Cardiac muscle cell (in vitro differentiated cells and primary cell): ENCODE measurements around the gene SMARCAD1. TPM values are rescaled to one million over a fixed set of nuclear protein-coding genes. Genes with fewer than 3 reads are reported as not detected.

Source experiments
- DNase-seq, 2 donors: peaks; one replicate each; pipeline versions ENCODE4 v3.0.0 to v3.0.0-alpha.2; 2010 to 2017; ENCODE audit warnings: low read depth in 1 of 2, low spot score in 1 of 2
- H3K27ac ChIP-seq: fragments of 200-600 bp; sonication (generic); 2 replicates; pipeline ENCODE4 v1.5.1; 2016
- H3K27me3 ChIP-seq: fragments of 200-600 bp; sonication (generic); 2 replicates; pipeline ENCODE4 v1.6.0; 2016; ENCODE audit warnings: control low read depth
- H3K36me3 ChIP-seq: fragments of 200-600 bp; sonication (generic); 2 replicates; pipeline ENCODE4 v1.5.1; 2016; ENCODE audit warnings: control low read depth
- H3K4me1 ChIP-seq: fragments of 200-600 bp; sonication (generic); 2 replicates; pipeline ENCODE4 v1.8.1; 2017; ENCODE audit warnings: low read depth, mild to moderate bottlenecking, mixed run types
- H3K4me3 ChIP-seq: fragments of 200-600 bp; sonication (generic); 2 replicates; pipeline ENCODE4 v1.5.1; 2016; ENCODE audit warnings: mild to moderate bottlenecking
- H3K9me3 ChIP-seq: fragments of 200-600 bp; sonication (generic); 2 replicates; pipeline ENCODE4 v1.5.1; 2017; ENCODE audit warnings: low read depth, mild to moderate bottlenecking, control low read depth
- polyA plus RNA-seq: library from polyadenylated mRNA; unstranded; fragments of >200 nt; fragmentation: Nextera tagmentation; extraction: Ambion mirVana; gene quantifications from 2 replicates; pipeline ENCODE4 v1.2.1, GENCODE V29; 2016
- total RNA-seq: library from RNA; depleted of rRNA; stranded (reverse); fragments of >200 nt; gene quantifications from 2 replicates; pipeline ENCODE4 v1.2.3, GENCODE V29; 2016
- TF ChIP-seq, protein P1 (sequence below): IDR thresholded peaks from 2 replicates; pipeline ENCODE4 v1.5.1; 2012; ENCODE audit warnings: low read depth, mild to moderate bottlenecking, low read length

The SMARCAD1 gene
- total and polyA plus RNA-seq, 2 experiments from 2014 or later: 19.4 to 20.6 TPM

DNA sequence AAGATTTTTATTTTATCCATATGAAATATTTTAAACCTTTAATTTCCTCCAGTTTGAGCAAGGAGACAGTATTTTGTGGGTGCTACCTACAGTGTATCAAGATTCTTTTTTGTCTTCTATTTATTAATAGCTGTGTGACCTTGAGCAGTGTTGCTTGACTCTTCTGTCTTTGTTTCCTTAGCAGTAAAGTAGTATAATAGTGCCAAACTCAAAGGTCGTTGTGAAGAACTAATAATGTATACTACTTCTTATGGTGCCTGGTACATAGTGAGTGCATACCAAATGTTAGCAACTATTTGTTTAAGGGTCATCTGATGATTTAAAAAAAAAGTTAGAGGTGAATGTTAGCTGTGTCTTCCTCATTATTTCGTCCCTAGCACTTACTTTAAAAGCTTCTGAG lies 30.5 kb downstream of the SMARCAD1 start:
- H3K36me3 ChIP-seq: peaks cover 29% of the 10 kb centered on the region
- no peak for DNase-seq
- no peak overlapping the region for H3K4me3 ChIP-seq
- no peaks in the 10 kb centered on the region for H3K27me3 ChIP-seq
- no peaks in the 10 kb centered on the region for H3K9me3 ChIP-seq
- H3K27ac ChIP-seq: no peak overlapping the region
- TF ChIP-seq, protein P1, sequence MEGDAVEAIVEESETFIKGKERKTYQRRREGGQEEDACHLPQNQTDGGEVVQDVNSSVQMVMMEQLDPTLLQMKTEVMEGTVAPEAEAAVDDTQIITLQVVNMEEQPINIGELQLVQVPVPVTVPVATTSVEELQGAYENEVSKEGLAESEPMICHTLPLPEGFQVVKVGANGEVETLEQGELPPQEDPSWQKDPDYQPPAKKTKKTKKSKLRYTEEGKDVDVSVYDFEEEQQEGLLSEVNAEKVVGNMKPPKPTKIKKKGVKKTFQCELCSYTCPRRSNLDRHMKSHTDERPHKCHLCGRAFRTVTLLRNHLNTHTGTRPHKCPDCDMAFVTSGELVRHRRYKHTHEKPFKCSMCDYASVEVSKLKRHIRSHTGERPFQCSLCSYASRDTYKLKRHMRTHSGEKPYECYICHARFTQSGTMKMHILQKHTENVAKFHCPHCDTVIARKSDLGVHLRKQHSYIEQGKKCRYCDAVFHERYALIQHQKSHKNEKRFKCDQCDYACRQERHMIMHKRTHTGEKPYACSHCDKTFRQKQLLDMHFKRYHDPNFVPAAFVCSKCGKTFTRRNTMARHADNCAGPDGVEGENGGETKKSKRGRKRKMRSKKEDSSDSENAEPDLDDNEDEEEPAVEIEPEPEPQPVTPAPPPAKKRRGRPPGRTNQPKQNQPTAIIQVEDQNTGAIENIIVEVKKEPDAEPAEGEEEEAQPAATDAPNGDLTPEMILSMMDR: no peak
- peaks cover 14% of the 10 kb centered on the region for H3K4me1 ChIP-seq

DNA sequence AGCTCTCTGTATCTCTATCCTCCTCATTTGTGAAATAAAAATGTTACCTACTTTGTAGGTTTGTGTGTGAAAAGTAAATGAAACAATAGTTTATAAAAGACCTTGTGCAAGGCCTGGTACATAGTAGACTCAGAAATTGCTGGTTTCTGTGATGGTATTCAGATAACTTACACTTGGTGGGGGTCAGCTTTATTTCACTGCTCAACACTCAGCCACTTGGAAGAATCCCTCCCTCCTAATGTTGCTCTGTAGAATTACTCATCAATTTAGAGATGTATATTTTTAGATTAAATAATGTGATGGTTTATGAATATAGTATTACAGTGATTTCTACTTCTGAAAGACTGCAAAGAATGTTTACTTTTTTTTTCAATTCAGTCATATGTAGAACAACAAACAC lies 32.7 kb downstream of the SMARCAD1 start:
- Histone ChIP-seq H3K36me3 (peaks cover 35% of the 10 kb centered on the region), H3K4me1 (peaks cover 32% of the 10 kb centered on the region), H3K27ac (no peak overlapping the region), H3K4me3 (no peak overlapping the region), H3K9me3 (no peaks in the 10 kb centered on the region), H3K27me3 (no peaks in the 10 kb centered on the region)
- TF ChIP-seq, protein P1: no peak
- DNase-seq: no peak

DNA sequence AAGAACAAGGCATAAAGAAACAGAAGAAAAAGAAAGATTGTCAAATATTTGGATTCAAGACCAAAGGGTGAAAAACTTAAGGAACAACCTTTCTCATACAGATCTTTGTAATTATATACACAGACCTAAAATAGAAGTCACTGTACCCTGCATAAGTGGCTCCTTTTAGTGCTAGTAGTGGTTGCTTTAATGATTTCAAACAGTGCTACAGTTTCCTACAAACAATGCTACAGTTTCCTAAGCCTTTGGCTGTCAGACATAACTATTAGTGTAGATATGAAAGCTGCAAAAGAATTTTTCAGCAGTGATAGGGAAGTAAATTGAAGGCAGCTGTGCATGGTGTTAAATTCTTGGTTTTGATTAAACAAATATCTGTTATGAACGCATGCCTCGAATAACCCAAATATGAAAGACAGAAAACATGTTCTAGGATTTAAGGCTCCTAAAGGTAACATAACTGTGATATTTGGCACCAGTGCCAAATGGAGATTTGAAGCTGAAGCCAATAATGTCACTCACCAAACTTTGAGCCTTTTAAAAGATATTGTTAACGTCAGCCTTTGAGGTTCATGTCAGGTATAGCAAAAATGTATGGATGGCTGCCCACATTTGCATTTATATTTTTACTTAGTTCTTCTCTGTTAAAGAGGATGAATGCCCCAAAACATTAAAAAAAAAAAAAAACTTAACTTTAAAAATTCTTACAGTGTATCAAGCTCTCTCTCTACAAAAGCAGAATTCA lies 36.6 kb downstream of the SMARCAD1 start:
- H3K36me3 ChIP-seq: peaks cover 21% of the 10 kb centered on the region
- no peak for DNase-seq
- peak overlapping the region; percentile 63 for H3K27ac ChIP-seq
- H3K4me3 ChIP-seq: no peak overlapping the region
- H3K9me3 ChIP-seq: no peaks in the 10 kb centered on the region
- no peaks in the 10 kb centered on the region for H3K27me3 ChIP-seq
- H3K4me1 ChIP-seq: peaks cover 18% of the 10 kb centered on the region
- TF ChIP-seq, protein P1: no peak

DNA sequence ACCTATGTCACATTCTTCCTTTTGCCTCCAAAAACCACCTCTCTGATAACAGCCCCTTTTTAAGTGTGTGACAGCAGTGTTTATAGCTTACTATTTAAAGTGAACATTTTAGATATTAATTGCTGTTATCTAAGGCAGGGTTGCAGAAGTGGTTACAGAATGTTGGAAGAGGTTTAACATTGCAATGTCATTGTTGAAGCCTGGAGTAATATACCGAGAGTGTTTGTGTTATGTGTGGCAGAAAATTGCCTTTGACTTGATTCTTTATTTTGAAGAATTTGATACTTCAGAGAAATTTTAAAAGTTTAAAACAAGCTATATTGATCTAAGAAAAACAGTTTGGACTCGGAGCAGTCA lies 37.1 kb downstream of the SMARCAD1 start:
- peaks cover 24% of the 10 kb centered on the region for H3K36me3 ChIP-seq
- no peak overlapping the region for H3K4me3 ChIP-seq
- peaks cover 18% of the 10 kb centered on the region for H3K4me1 ChIP-seq
- DNase-seq: no peak
- TF ChIP-seq, protein P1: no peak
- no peaks in the 10 kb centered on the region for H3K9me3 ChIP-seq
- peak overlapping the region; percentile 43 for H3K27ac ChIP-seq
- no peaks in the 10 kb centered on the region for H3K27me3 ChIP-seq

DNA sequence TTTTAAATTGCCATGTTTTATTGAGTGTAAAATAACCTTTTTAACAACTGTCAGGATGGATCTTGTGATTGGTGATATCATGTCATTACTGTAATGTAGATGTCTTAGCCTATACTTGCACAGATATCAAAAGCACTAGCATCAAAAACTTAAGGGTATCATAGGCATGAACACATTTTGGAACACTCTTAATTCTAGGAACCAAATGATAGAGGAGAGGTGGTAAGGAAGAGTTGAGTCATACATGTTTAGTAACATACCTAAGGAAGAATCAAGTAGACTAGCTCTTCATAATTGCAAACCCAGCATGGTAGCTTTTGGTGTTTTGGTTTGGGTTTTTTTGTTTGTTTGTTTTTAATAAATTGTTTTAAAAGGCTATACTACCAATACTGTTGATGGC lies 43.4 kb downstream of the SMARCAD1 start:
- Histone ChIP-seq H3K9me3 (no peaks in the 10 kb centered on the region), H3K4me1 (no peaks in the 10 kb centered on the region), H3K27ac (no peak overlapping the region), H3K27me3 (no peaks in the 10 kb centered on the region), H3K36me3 (peaks cover 37% of the 10 kb centered on the region), H3K4me3 (no peak overlapping the region)
- TF ChIP-seq, protein P1: no peak
- DNase-seq: no peak
